Left lobe of liver (tissue), 2 donors: ENCODE data around the gene PRPF6. TPM values are rescaled to one million over a fixed set of nuclear protein-coding genes. Genes with fewer than 3 reads are reported as not detected.
"Not testable (repeated sequence)": the region's sequence is repeated elsewhere in the genome, so short reads cannot be mapped to it uniquely, and the experiment has no call there.

Experiments used
- ATAC-seq: fragments of 200-7000 bp; cut with Tn5 transposase; one replicate; pipeline ENCODE4 v1.9.1; 2020; ENCODE audit warnings: mild to moderate bottlenecking, moderate library complexity
- DNase-seq: peaks from one replicate; pipeline ENCODE4 v3.0.0-alpha.2; 2020; ENCODE audit warnings: low spot score
- total RNA-seq: library from RNA; stranded (reverse); gene quantifications from one replicate; pipeline ENCODE4 v1.2.1, GENCODE V29; 2021
- donor health status: DM: no; HTN: no; CAD: no; lungs with moderate emphysema.
- donor health status: DM: no; HTN: yes; CAD: no.

PRPF6 gene
- total RNA-seq, 1 donor from 2014 or later: 24.2 TPM

GRCh38 chr20:63972312-63973159 is 8.4 kb upstream of the PRPF6 start:
- no peak for ATAC-seq
- no peak for DNase-seq

- DNase-seq: no peak
- ATAC-seq: no peak
Observed at GRCh38 chr20:63973160-63973479, 7.8 kb upstream of the PRPF6 start.

- ATAC-seq: peak; percentile 79
- DNase-seq: peak; percentile 88
Observed at GRCh38 chr20:63973636-63974401, 7.1 kb upstream of the PRPF6 start.

GRCh38 chr20:63974402-63975200 is 6.3 kb upstream of the PRPF6 start:
- ATAC-seq (peak; percentile 41), DNase-seq (peak; percentile 86)

- not testable (repeated sequence) for DNase-seq, ATAC-seq
Observed at GRCh38 chr20:63976511-63976910, 4.4 kb upstream of the PRPF6 start.

DNA sequence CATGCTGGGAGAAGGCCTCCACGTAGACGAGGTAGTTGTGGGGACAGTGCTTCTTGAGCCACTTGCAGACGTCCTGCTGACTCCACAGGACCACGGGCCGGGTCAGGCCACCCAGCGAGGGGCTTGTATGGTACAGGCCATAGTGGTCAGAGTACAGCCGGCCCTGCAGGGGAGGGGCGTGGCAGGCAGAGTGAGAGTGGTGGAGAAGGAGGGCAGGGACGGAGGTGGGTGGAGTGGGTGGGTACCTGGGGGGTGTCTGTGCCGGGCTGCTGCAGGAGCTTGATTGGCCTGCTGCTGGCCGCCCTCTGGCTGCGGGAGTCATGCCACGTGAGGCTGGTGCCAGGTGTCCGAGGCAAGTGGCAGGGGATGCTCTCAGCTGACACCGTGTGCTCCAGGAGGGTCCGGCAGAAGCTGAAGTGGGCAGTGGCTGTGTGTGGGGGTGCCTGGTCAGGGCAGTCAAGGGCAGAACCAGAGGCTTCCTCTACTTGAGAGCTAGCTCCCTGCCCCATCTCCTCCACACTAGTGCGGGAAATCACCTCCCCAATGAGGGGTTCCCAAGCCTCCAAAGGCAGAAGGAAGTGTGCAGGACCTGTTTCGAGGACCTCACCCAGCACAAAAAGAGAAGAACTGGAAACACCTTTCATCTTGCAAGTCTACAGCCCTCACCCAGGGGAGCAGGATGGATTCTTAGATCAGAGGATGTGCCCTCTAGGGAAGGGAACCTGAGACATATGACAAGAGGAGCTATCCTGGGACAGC is 3.8 kb upstream of the PRPF6 start:
- DNase-seq (no peak), ATAC-seq (no peak)

DNA sequence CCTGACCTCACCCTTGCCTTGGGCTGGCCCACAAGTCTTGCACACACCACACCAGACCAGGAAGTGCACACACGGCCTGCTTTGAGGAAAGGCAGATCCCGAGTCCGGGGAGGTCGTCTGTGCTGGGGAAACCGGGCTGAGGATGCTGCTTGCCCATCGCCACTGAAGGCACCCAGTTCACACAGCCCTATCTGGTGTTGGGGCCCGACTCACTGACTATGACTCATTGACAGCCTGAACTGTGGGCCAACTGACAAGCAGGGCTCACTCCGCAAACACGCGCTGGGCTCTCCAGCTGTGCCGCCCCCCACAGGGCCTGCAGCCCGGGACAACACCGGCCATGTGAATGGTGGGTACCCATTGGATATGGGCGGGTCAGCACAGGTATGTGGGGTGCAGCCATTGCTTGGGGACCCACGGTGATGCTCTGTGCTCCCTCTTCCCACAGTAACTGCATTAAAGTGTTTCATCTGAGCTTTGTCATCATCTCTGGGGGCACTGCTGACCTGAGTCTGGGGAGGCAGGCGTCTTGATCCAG is 3.1 kb upstream of the PRPF6 start:
- ATAC-seq: no peak
- DNase-seq: no peak

GRCh38 chr20:63978319-63979228 is 2.4 kb upstream of the PRPF6 start:
- DNase-seq (peak; percentile 81), ATAC-seq (peak; percentile 56)

- DNase-seq (no peak), ATAC-seq (no peak)
Observed at GRCh38 chr20:63979229-63979556, 1.7 kb upstream of the PRPF6 start.

DNA sequence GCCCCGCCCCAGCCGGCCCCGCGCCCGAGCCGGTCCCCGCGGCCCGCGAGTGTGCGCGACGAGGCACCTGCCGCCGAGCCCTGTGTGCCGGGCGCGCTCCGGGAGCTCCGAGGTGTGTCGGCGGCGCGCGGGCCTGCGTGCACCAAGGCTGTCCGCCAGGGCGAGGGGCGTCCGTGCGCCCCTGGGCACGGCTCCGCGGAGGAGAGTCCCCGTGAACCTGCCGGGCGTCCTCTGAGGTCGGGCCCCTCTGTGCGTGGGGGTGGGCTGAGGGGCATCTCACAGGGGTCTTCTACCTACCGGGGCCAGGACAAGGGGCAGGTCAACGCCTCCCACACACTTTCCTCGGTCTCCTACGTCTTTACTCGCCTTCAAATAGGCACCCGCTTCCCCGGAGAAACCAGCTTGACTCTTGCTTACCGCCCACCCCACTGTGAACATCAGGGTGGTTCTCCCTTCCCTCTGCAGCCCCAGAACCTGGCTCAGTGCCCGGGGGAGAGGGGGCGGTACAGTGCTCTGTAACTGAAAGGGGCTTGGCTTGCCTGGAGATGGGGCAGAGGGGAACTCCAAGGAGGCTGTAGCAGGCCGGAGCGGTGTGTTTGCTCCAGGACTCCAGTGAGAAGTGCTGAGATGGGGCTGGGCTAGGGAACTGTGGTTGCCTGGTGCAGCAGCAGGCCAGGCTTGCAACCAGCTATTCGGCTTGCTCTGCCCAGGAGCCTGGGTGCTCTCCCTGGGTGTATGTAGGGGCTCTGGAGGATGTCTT is 1.2 kb upstream of the PRPF6 start, which contains the start of gene SAMD10:
Gene SAMD10, minus strand, starts transcription at position 86 of the 760 bp plus-strand sequence. CDS start 175 bp downstream, outside the sequence.
- DNase-seq (no peak), ATAC-seq (peak; percentile 16)

DNA sequence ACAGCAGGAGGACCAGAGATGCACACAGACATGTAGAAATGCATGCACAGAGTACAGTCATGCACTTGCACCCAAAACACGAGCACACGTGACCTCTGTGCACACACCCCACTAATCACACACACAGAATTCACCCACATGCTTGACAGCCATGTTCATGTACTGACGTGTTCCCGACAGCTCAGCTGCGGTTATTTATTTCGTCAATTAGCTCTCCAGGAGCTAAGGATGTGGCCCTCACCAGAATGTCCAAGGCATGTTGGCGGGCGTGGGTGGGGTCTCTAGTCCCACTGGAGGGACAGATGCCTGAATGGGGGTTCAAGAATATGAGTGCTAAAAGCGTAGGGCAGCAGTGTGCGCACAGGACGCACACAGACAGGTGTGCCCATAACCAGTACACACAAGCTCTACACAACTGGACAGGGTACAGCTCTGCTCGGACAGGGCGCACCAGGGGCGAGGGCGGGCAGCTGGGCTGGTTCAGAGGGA is 571 bp upstream of the PRPF6 start:
- DNase-seq (no peak), ATAC-seq (peak; percentile 19)

DNA sequence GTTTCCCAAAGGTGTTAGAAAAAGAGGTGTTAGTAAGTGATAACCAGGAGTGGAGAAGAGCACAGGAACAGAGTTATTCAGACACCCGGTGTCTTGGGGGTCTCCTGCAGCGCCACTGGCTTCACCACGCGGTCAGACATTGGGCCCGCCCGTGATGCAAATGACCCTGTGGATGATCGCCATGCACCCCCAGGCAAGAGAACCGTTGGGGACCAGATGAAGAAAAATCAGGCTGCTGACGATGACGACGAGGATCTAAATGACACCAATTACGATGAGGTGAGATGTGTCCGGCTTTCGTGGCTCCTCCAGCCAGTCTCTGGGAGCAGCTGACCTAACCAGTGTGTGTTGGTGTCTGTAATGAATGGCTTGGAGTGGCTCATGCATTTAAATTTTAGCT is 2.0 kb downstream of the PRPF6 start:
- ATAC-seq (no peak), DNase-seq (no peak)

GRCh38 chr20:64000906-64001305 is 20.0 kb downstream of the PRPF6 start:
- ATAC-seq: no peak
- DNase-seq: no peak

DNA sequence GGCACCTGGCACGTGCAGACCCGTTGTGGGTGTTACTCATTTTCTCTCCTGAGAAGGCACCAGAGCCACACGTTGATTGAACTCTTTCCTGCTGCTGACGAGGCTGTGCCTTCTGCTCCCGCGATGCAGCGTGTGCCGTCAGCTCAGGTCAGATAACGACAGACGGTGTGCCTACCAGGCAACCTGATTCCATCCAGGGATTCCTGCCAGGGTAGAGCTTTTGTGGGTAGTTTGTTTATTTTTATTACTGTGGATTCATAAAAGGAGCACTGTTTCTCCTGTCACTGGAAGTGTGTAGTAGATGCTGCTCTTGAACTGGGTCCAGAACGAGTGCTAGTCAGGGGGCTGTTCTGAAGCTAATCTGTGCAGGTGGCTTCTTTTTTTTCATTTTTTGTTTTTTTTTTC is 20.7 kb downstream of the PRPF6 start:
- DNase-seq (no peak), ATAC-seq (no peak)

- DNase-seq: no peak
- ATAC-seq: no peak
Observed at GRCh38 chr20:64003960-64004725, 23.2 kb downstream of the PRPF6 start.

DNA sequence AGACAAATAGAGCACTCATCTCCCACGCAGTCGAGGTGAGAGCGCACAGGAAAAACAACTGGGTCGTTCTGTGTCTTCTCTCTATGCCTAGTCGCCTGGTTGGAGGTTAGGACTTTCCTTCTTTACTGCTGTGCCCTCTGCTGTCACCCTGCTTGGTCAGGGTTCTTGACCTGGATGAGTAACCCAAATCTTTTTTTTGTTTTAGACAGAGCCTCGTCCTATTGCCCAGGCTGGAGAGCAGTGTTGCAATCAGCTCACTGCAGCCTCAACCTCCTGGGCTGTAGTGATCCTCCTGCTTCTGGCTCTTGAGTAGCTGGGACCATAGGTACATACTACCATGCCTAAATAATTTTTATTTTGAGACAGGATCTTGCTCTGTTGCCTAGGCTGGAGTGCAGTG is 24.5 kb downstream of the PRPF6 start:
- no peak for DNase-seq
- peak; percentile 87 for ATAC-seq

GRCh38 chr20:64006490-64006889 is 25.6 kb downstream of the PRPF6 start:
- DNase-seq: no peak
- ATAC-seq: no peak

DNA sequence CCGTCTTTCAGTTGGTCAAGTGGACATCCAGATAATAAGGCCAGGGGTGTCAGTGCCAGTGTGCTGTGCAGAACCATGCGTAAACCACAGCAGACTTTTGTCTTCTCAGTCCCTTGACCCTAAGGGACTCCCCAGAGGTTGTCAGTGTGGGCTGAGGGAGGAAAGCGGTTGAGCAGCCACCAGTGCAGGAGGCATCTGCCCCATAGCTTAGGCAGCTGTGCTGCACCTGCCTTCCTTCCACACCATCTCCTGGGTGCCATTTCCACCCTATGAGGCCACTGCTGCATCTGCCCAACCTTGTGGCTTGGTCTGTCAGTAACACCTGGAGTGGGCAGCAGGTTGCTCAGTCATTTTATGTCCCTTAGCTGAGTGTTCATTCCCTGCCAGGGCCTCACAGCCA is 26.0 kb downstream of the PRPF6 start:
- DNase-seq (no peak), ATAC-seq (no peak)
